IMR-90 (cell line): Measurements from ENCODE around the gene GRIN2A. TPM values are rescaled to one million over a fixed set of nuclear protein-coding genes. Genes with fewer than 3 reads are reported as not detected.

ENCODE experiments used
- ATAC-seq: fragments of 200-7000 bp; cut with Tn5 transposase; 2 replicates; pipeline ENCODE4 v1.9.1; 2020; ENCODE audit warnings: low read depth, mild to moderate bottlenecking, moderate library complexity
- BruUV-seq: library from RNA; stranded (reverse); fragments of 400-500 nt; replicated peaks from 2 replicates; lab custom pipeline; 2021; lab: Mats Ljungman, UMichigan
- CTCF ChIA-PET: fragments of 300-600 bp; formaldehyde crosslinking; extraction: SDS; loops from one replicate; lab custom pipeline; 2021; ENCODE audit warnings: antibody characterized with exemption; lab: Yijun Ruan, JAX
- POLR2A ChIA-PET: fragments of 300-600 bp; sonication (Branson Sonifier 250); formaldehyde crosslinking; loops from one replicate; lab custom pipeline; 2022; ENCODE audit warnings: antibody characterized with exemption; ENCODE audit not compliant: unreplicated experiment; lab: Charles Lee
- DNase-seq: peaks from one replicate; pipeline ENCODE4 v3.0.0; 2013
- H2AFZ ChIP-seq: replicated peaks from 2 replicates; pipeline ENCODE3; 2013; ENCODE audit warnings: low read length, mild to moderate bottlenecking; ENCODE audit not compliant: poor library complexity
- H2AK5ac ChIP-seq: 2 replicates; pipeline ENCODE4 v1.6.1; 2013; ENCODE audit warnings: low read depth, low read length, inconsistent platforms
- H2AK9ac ChIP-seq: replicated peaks from 2 replicates; pipeline ENCODE3; 2013; ENCODE audit warnings: mild to moderate bottlenecking, low read depth, low read length, moderate library complexity; ENCODE audit not compliant: poor library complexity
- H2BK120ac ChIP-seq: 2 replicates; pipeline ENCODE4 v1.6.1; 2013; ENCODE audit warnings: low read depth, low read length, inconsistent platforms
- H2BK15ac ChIP-seq: 3 replicates; pipeline ENCODE4 v1.6.1; 2013; ENCODE audit warnings: low read depth, low read length, inconsistent platforms
- H2BK20ac ChIP-seq: 2 replicates; pipeline ENCODE4 v1.6.1; 2013; ENCODE audit warnings: low read depth, mild to moderate bottlenecking, inconsistent platforms, low read length, moderate library complexity
- H2BK5ac ChIP-seq: 2 replicates; pipeline ENCODE4 v1.6.1; 2013; ENCODE audit warnings: mild to moderate bottlenecking, low read depth, low read length, inconsistent platforms; ENCODE audit not compliant: poor library complexity, severe bottlenecking
- H3K14ac ChIP-seq: replicated peaks from 2 replicates; pipeline ENCODE4 v1.6.1; 2013; ENCODE audit warnings: low read depth, low read length, inconsistent platforms
- H3K18ac ChIP-seq: 2 replicates; pipeline ENCODE4 v1.6.1; 2013; ENCODE audit warnings: low read depth, low read length, control low read depth
- H3K23ac ChIP-seq: 2 replicates; pipeline ENCODE4 v1.6.1; 2013; ENCODE audit warnings: low read depth, low read length, inconsistent platforms
- H3K27ac ChIP-seq: 2 replicates; pipeline ENCODE4 v1.5.1; 2013; ENCODE audit warnings: mild to moderate bottlenecking, control low read depth, low read length; ENCODE audit not compliant: insufficient read depth
- H3K27me3 ChIP-seq: 2 replicates; pipeline ENCODE4 v1.6.1; 2013; ENCODE audit warnings: low read length; ENCODE audit not compliant: control insufficient read depth, insufficient read depth
- H3K36me3 ChIP-seq: 2 replicates; pipeline ENCODE4 v1.6.1; 2013; ENCODE audit warnings: low read length, mixed read lengths; ENCODE audit not compliant: control insufficient read depth, insufficient read depth
- H3K4ac ChIP-seq: 2 replicates; pipeline ENCODE4 v1.6.1; 2013; ENCODE audit warnings: low read depth, low read length, inconsistent platforms
- H3K4me1 ChIP-seq: 2 replicates; pipeline ENCODE4 v1.6.1; 2013; ENCODE audit warnings: low read length, mixed read lengths; ENCODE audit not compliant: control insufficient read depth, insufficient read depth
- H3K4me2 ChIP-seq: 2 replicates; pipeline ENCODE4 v1.6.1; 2013; ENCODE audit warnings: low read depth, mild to moderate bottlenecking, control low read depth, low read length, moderate library complexity
- H3K4me3 ChIP-seq: 2 replicates; pipeline ENCODE4 v1.5.1; 2013; ENCODE audit warnings: low read depth, mild to moderate bottlenecking, control low read depth, low read length, moderate library complexity; ENCODE audit not compliant: insufficient read depth
- H3K56ac ChIP-seq: 2 replicates; pipeline ENCODE4 v1.6.1; 2013; ENCODE audit warnings: low read length, inconsistent platforms; ENCODE audit not compliant: insufficient read depth; ENCODE audit errors: extremely low read depth
- H3K79me1 ChIP-seq, 2 experiments: 2 replicates each; pipeline ENCODE4 v1.6.1; 2013; ENCODE audit warnings: low read length in 2 of 2, inconsistent platforms in 1 of 2, low read depth in 1 of 2
- H3K9ac ChIP-seq: 2 replicates; pipeline ENCODE4 v1.6.1; 2013; ENCODE audit warnings: low read depth, low read length, control low read depth
- H3K9me1 ChIP-seq: 2 replicates; pipeline ENCODE4 v1.6.1; 2013; ENCODE audit warnings: low read length, inconsistent platforms; ENCODE audit not compliant: insufficient read depth
- H3K9me3 ChIP-seq: 2 replicates; pipeline ENCODE4 v1.6.1; 2013; ENCODE audit warnings: low read length; ENCODE audit not compliant: control insufficient read depth, insufficient read depth
- H4K20me1 ChIP-seq: 2 replicates; pipeline ENCODE4 v1.6.1; 2013; ENCODE audit warnings: low read length, inconsistent platforms; ENCODE audit not compliant: insufficient read depth
- H4K5ac ChIP-seq: 2 replicates; pipeline ENCODE4 v1.6.1; 2013; ENCODE audit warnings: mild to moderate bottlenecking, low read depth, low read length, control low read depth
- H4K8ac ChIP-seq, 2 experiments: 2 replicates each; pipeline ENCODE4 v1.6.1; 2013; ENCODE audit warnings: low read depth in 2 of 2, low read length in 2 of 2, control low read depth in 1 of 2, inconsistent platforms in 1 of 2
- H4K91ac ChIP-seq: 2 replicates; pipeline ENCODE4 v1.6.1; 2013; ENCODE audit warnings: low read depth, low read length, inconsistent platforms; ENCODE audit not compliant: insufficient read depth
- CEBPB ChIP-seq: IDR thresholded peaks from 2 replicates; pipeline ENCODE4 v1.6.1; 2012; ENCODE audit warnings: low read depth, low read length, improper control_type of control experiment
- FOS ChIP-seq: fragments of 150-350 bp; IDR thresholded peaks from 2 replicates; pipeline ENCODE4 v1.6.1; 2016; ENCODE audit warnings: low read depth, low read length
- MXI1 ChIP-seq: IDR thresholded peaks from 2 replicates; pipeline ENCODE4 v1.6.1; 2012; ENCODE audit warnings: low read depth, mild to moderate bottlenecking, low read length, moderate library complexity, borderline replicate concordance
- NFE2L2 ChIP-seq: fragments of 150-350 bp; IDR thresholded peaks from 2 replicates; pipeline ENCODE4 v1.6.1; 2016; ENCODE audit warnings: low read depth, mild to moderate bottlenecking, low read length
- RCOR1 ChIP-seq: IDR thresholded peaks from 2 replicates; pipeline ENCODE4 v1.6.1; 2012; ENCODE audit warnings: mild to moderate bottlenecking, low read length, improper control_type of control experiment; ENCODE audit not compliant: insufficient replicate concordance
- RFX5 ChIP-seq: IDR thresholded peaks from 2 replicates; pipeline ENCODE4 v1.8.0; 2012; ENCODE audit warnings: low read depth, mild to moderate bottlenecking, low read length, moderate library complexity
- SMC3 ChIP-seq: fragments of 150-350 bp; IDR thresholded peaks from 2 replicates; pipeline ENCODE4 v1.6.1; 2016; ENCODE audit warnings: low read depth, mild to moderate bottlenecking, antibody characterized with exemption, low read length, moderate library complexity
- USF2 ChIP-seq: fragments of 150-350 bp; IDR thresholded peaks from 2 replicates; pipeline ENCODE4 v1.6.1; 2017; ENCODE audit warnings: mild to moderate bottlenecking, antibody characterized with exemption, low read length, low read depth
- WGBS, 2 experiments: methylation state at CpG; one replicate each; pipeline versions ENCODE4 v1.1.5 to v1.1.7; 2013; ENCODE audit warnings: missing lambda C conversion rate in 2 of 2; ENCODE audit not compliant: insufficient read length in 1 of 2; ENCODE audit errors: extremely low coverage in 2 of 2; 5-methylcytosine and 5-hydroxymethylcytosine counted together
- dilution Hi-C: fragments of 300-500 bp; cut with HindIII; formaldehyde crosslinking; loops from one replicate; pipeline ENCODE4 v1.14.3; 2018; ENCODE audit warnings: low sequenced_read_pairs; ENCODE audit not compliant: unreplicated experiment
- in situ Hi-C: fragments of 300-500 bp; cut with MboI; formaldehyde crosslinking; loops from 3 replicates; pipeline ENCODE4 v1.14.3; 2019; ENCODE audit warnings: low sequenced_read_pairs, inconsistent platforms, mixed read lengths
- intact Hi-C: fragments of 100-400 bp; cut with micrococcal nuclease; formaldehyde crosslinking; loops from 2 replicates; pipeline ENCODE4 v1.10.0; 2022
- polyA plus RNA-seq, 3 experiments: library from polyadenylated mRNA; depleted of rRNA; stranded (reverse); fragments of >200 nt; gene quantifications; 2 replicates each; pipeline ENCODE4 v1.2.3, GENCODE V29; 2012; ENCODE audit warnings: low replicate concordance in 1 of 3
- total RNA-seq: library from RNA; depleted of rRNA; stranded (reverse); fragments of >200 nt; gene quantifications from 2 replicates; pipeline ENCODE4 v1.2.3, GENCODE V29; 2012

The GRIN2A gene
- total and polyA plus RNA-seq, 2 of the 4 experiments (the other 2 are of a cell fraction), result under 0.01 TPM; not detected in 1

- H3K4ac ChIP-seq, result no peak overlapping the region
- no peak overlapping the region for H2AK9ac ChIP-seq
- H2AFZ ChIP-seq, result no peak overlapping the region
- no peaks in the 10 kb centered on the region for H3K9me1 ChIP-seq
- BruUV-seq, result no TSS peak
- no peak for DNase-seq
- H2AK5ac ChIP-seq, result no peak overlapping the region
- POLR2A ChIA-PET, result interaction anchor here (0.7 kb wide), 1 partner anchor 11 kb away, joined by 10 read pairs; no protein-coding TSS in a partner anchor
- no peaks in the 10 kb centered on the region for H3K36me3 ChIP-seq
- no peak for ATAC-seq
- H2BK20ac ChIP-seq, result no peak overlapping the region
- H3K9me3 ChIP-seq, result peaks cover 14% of the 10 kb centered on the region
- no peak overlapping the region for H3K4me2 ChIP-seq
- WGBS, 2 experiments, result 0% methylated on average over 2 of the region's 9 CpGs; no CpG with 5 or more reads in 1 of the 2 experiments
- no peak overlapping the region for H2BK5ac ChIP-seq
- intact Hi-C loops (no loop called here), in situ Hi-C loops (no loop called here), dilution Hi-C loops (no loop called here)
- no peaks in the 10 kb centered on the region for H3K79me1 ChIP-seq
- CTCF ChIA-PET, result no interaction called here
- no peak overlapping the region for H4K8ac ChIP-seq
- H3K4me3 ChIP-seq, result no peak overlapping the region
- H3K4me1 ChIP-seq, result no peaks in the 10 kb centered on the region
- H3K14ac ChIP-seq, result no peak overlapping the region
- H4K5ac ChIP-seq, result no peak overlapping the region
- H3K27ac ChIP-seq, result no peak overlapping the region
- no peaks in the 10 kb centered on the region for H4K20me1 ChIP-seq
- H2BK15ac ChIP-seq, result no peak overlapping the region
- no peak overlapping the region for H2BK120ac ChIP-seq
- H3K56ac ChIP-seq, result no peak overlapping the region
- H3K23ac ChIP-seq, result no peak overlapping the region
- no peak overlapping the region for H3K9ac ChIP-seq
- TF ChIP-seq RCOR1 (no peak), NFE2L2 (no peak), SMC3 (no peak), RFX5 (no peak), MXI1 (no peak), CEBPB (no peak), USF2 (no peak), FOS (no peak)
- no peak overlapping the region for H4K91ac ChIP-seq
- no peaks in the 10 kb centered on the region for H3K27me3 ChIP-seq
- H3K18ac ChIP-seq, result no peak overlapping the region
Observed at GRCh38 chr16:10226141-10226986, 44.1 kb upstream of the GRIN2A start.
